ENCODE data around the gene INPP5A. TPM values are rescaled to one million over a fixed set of nuclear protein-coding genes. Genes with fewer than 3 reads are reported as not detected.

Gene INPP5A
- total RNA-seq, 1 experiment from 2014 or later, result 12.3 TPM

- TF ChIP-seq SIN3A (IDR thresholded peaks at IDR 0.05; ENCODE audit: low read depth) (no peak), REST (IDR thresholded peaks at IDR 0.05; ENCODE audit: low read depth) (no peak), POLR2AphosphoS5 (IDR thresholded peaks at IDR 0.05; ENCODE audit: low read depth, low read length) (no peak), MAX (IDR thresholded peaks at IDR 0.05) (no peak)
These were observed 89.4 kb downstream of the INPP5A start (continued) for GRCh38 chr10:132626761-132627665.

GRCh38 chr10:132627666-132628531 lies 90.3 kb downstream of the INPP5A start:
- no peak overlapping the region for H3K27ac ChIP-seq (ENCODE audit: low read depth, low read length)
- DNase-seq (ENCODE audit: low read depth, low spot score) (no peak), ATAC-seq (no peak)
- H3K9ac ChIP-seq (ENCODE audit: low read length), result no peak overlapping the region
- no peak for TF ChIP-seq RAD21 (IDR thresholded peaks at IDR 0.05; ENCODE audit: low read depth)
- no peak for TF ChIP-seq EZH2 (IDR thresholded peaks at IDR 0.05)
- no peak for TF ChIP-seq ZNF274 (IDR thresholded peaks at IDR 0.05; ENCODE audit: low read depth, low read length)
- no peak for TF ChIP-seq POLR2AphosphoS5 (IDR thresholded peaks at IDR 0.05; ENCODE audit: low read depth, low read length)
- no peak for TF ChIP-seq SP1 (IDR thresholded peaks at IDR 0.05; ENCODE audit: low read depth)
- no peaks in the 10 kb centered on the region for H3K36me3 ChIP-seq (ENCODE audit: control insufficient read depth in 1 of 2, insufficient read depth in 2 of 2, low read length in 2 of 2)
- H3K4me3 ChIP-seq (replicated peaks in 1 of 2; ENCODE audit: low read depth in 1 of 2, low read length in 2 of 2), result no peak overlapping the region
- H3K9me2 ChIP-seq (ENCODE audit: insufficient read depth), result no peaks in the 10 kb centered on the region
- BruUV-seq (replicated peaks), result no TSS peak
- no peak overlapping the region for H2AFZ ChIP-seq (ENCODE audit: low read depth, low read length, poor library complexity, severe bottlenecking)
- intact Hi-C loops (cut with micrococcal nuclease), result no loop called here
- H3K27me3 ChIP-seq (ENCODE audit: insufficient read depth, low read length), result no peaks in the 10 kb centered on the region
- CTCF ChIA-PET, result no interaction called here
- no peaks in the 10 kb centered on the region for H3K79me2 ChIP-seq (ENCODE audit: insufficient read depth, low read length)
- POLR2A ChIA-PET, result no interaction called here
- RAD21 ChIA-PET (ENCODE audit: low non-redundant PET in 1 of 2, low total read pairs in 2 of 2, uncharacterized antibody in 2 of 2, unreplicated experiment in 2 of 2), result no interaction called here
- H4K20me1 ChIP-seq (ENCODE audit: insufficient read depth), result no peaks in the 10 kb centered on the region
- no peaks in the 10 kb centered on the region for H3K4me1 ChIP-seq (ENCODE audit: control insufficient read depth in 1 of 2, insufficient read depth in 2 of 2, low read length in 2 of 2)
- no peak overlapping the region for H3K4me2 ChIP-seq (ENCODE audit: low read length)
- no peaks in the 10 kb centered on the region for H3K9me3 ChIP-seq (ENCODE audit: control insufficient read depth in 1 of 2, insufficient read depth in 1 of 2, low read depth in 1 of 2, low read length in 2 of 2)
